Occipital lobe (tissue), 2 donors: Measurements from ENCODE around the gene SULT1A2. TPM values are rescaled to one million over a fixed set of nuclear protein-coding genes. Genes with fewer than 3 reads are reported as not detected.
"Not testable (repeated sequence)": the region's sequence is repeated elsewhere in the genome, so short reads cannot be mapped to it uniquely, and the experiment has no call there.

Experiments
- DNase-seq: peaks from one replicate; lab custom pipeline; 2025; lab: John Stamatoyannopoulos, UW
- total RNA-seq: library from RNA; depleted of rRNA; stranded (reverse); fragments of >200 nt; gene quantifications from one replicate; pipeline ENCODE4 v1.2.3, GENCODE V29; 2014

SULT1A2 gene
- total RNA-seq, 1 donor from 2014 or later, result not detected

GRCh38 chr16:28609631-28610594 lies 13.1 kb upstream of the SULT1A2 start, which contains the start of gene SULT1A1:
SULT1A1 (minus strand) TSS chr16:28610044; CDS start chr16:28608855, 1,189 bp downstream.
- DNase-seq, result no peak

- DNase-seq, result not testable (repeated sequence)
Observed at GRCh38 chr16:28608867-28609596, 12.2 kb upstream of the SULT1A2 start.

- DNase-seq, result not testable (repeated sequence)
Observed at GRCh38 chr16:28608496-28608808, 11.6 kb upstream of the SULT1A2 start.

- DNase-seq, result not testable (repeated sequence)
Observed at GRCh38 chr16:28607681-28608495, 11.0 kb upstream of the SULT1A2 start.

- DNase-seq, result no peak
Observed at GRCh38 chr16:28607116-28607623, 10.3 kb upstream of the SULT1A2 start.

GRCh38 chr16:28606291-28607115 lies 9.7 kb upstream of the SULT1A2 start:
- no peak for DNase-seq

- DNase-seq, result no peak
Observed at GRCh38 chr16:28604186-28604565, 7.3 kb upstream of the SULT1A2 start.

- DNase-seq, result no peak
Observed at GRCh38 chr16:28603381-28604185, 6.7 kb upstream of the SULT1A2 start.

- no peak for DNase-seq
Observed at GRCh38 chr16:28602529-28602928, 5.7 kb upstream of the SULT1A2 start.

GRCh38 chr16:28602062-28602461 lies 5.2 kb upstream of the SULT1A2 start:
- not testable (repeated sequence) for DNase-seq

- DNase-seq, result not testable (repeated sequence)
Observed at GRCh38 chr16:28601589-28601988, 4.7 kb upstream of the SULT1A2 start.

GRCh38 chr16:28600965-28601364 lies 4.1 kb upstream of the SULT1A2 start:
- DNase-seq, result not testable (repeated sequence)

GRCh38 chr16:28599377-28600285 lies 2.8 kb upstream of the SULT1A2 start:
- not testable (repeated sequence) for DNase-seq

GRCh38 chr16:28597692-28598261 lies 927 bp upstream of the SULT1A2 start:
- no peak for DNase-seq

- DNase-seq, result no peak
Observed at GRCh38 chr16:28596115-28596630, 677 bp downstream of the SULT1A2 start.

- not testable (repeated sequence) for DNase-seq
Observed at GRCh38 chr16:28595451-28595850, 1.4 kb downstream of the SULT1A2 start.

- DNase-seq, result no peak
Observed at GRCh38 chr16:28592979-28593553, 3.8 kb downstream of the SULT1A2 start.
